Liver (tissue), 9 donors: ENCODE data around the gene SMG7. TPM values are rescaled to one million over a fixed set of nuclear protein-coding genes. Genes with fewer than 3 reads are reported as not detected.

Experiments used
- DNase-seq: peaks from one replicate; pipeline ENCODE4 v3.0.0-alpha.2; 2017; ENCODE audit warnings: low spot score
- H3K27ac ChIP-seq, 2 donors: one replicate each; pipeline ENCODE4 v1.7.0; 2013; ENCODE audit warnings: inconsistent platforms in 2 of 2, low read length in 2 of 2, control low read depth in 1 of 2, low read depth in 1 of 2, mild to moderate bottlenecking in 1 of 2
- H3K27me3 ChIP-seq, 4 donors: one replicate each; pipeline versions ENCODE4 v1.6.1 to v1.7.0; 2013; ENCODE audit warnings: low read length in 3 of 4, inconsistent platforms in 1 of 4, mild to moderate bottlenecking in 1 of 4, moderate library complexity in 1 of 4; ENCODE audit not compliant: control insufficient read depth in 4 of 4, insufficient read depth in 4 of 4
- H3K36me3 ChIP-seq, 4 donors: one replicate each; pipeline versions ENCODE4 v1.6.1 to v1.7.0; 2013; ENCODE audit warnings: low read length in 3 of 4, mild to moderate bottlenecking in 3 of 4, low read depth in 1 of 4, moderate library complexity in 1 of 4; ENCODE audit not compliant: control insufficient read depth in 4 of 4, insufficient read depth in 3 of 4
- H3K4me1 ChIP-seq, 4 donors: one replicate each; pipeline versions ENCODE4 v1.6.1 to v1.7.0; 2013; ENCODE audit warnings: low read length in 3 of 4, mild to moderate bottlenecking in 3 of 4, moderate library complexity in 1 of 4; ENCODE audit not compliant: control insufficient read depth in 4 of 4, insufficient read depth in 4 of 4
- H3K4me3 ChIP-seq, 3 donors: one replicate each; pipeline versions ENCODE4 v1.6.1 to v1.7.0; 2013; ENCODE audit warnings: low read length in 3 of 3, control low read depth in 1 of 3, low read depth in 1 of 3, mild to moderate bottlenecking in 1 of 3
- H3K9ac ChIP-seq, 2 donors: one replicate each; pipeline ENCODE4 v1.7.0; 2013; ENCODE audit warnings: low read length in 2 of 2, mild to moderate bottlenecking in 2 of 2, moderate library complexity in 2 of 2, control low read depth in 1 of 2, low read depth in 1 of 2
- H3K9me3 ChIP-seq, 4 donors: one replicate each; pipeline versions ENCODE4 v1.6.1 to v1.7.0; 2013; ENCODE audit warnings: low read length in 3 of 4; ENCODE audit not compliant: control insufficient read depth in 4 of 4
- FOXA1 ChIP-seq: IDR thresholded peaks from 2 replicates; pipeline ENCODE4 v1.6.1; 2016; ENCODE audit warnings: antibody characterized with exemption
- HNF4A ChIP-seq, 2 donors: conservative IDR thresholded peaks; 2 replicates each; pipeline ENCODE4 v1.6.1; 2016; ENCODE audit warnings: antibody characterized with exemption in 2 of 2, mild to moderate bottlenecking in 2 of 2
- NR2F2 ChIP-seq: IDR thresholded peaks from 2 replicates; pipeline ENCODE4 v1.6.1; 2016; ENCODE audit warnings: antibody characterized with exemption
- RAD21 ChIP-seq, 2 donors: IDR thresholded peaks; 2 replicates each; pipeline ENCODE4 v1.6.1; 2016; ENCODE audit warnings: antibody characterized with exemption in 2 of 2, mild to moderate bottlenecking in 2 of 2
- SP1 ChIP-seq: IDR thresholded peaks from 2 replicates; pipeline ENCODE4 v1.6.1; 2018; ENCODE audit warnings: antibody characterized with exemption, mild to moderate bottlenecking
- WGBS: extraction: QIAGEN DNeasy Blood & Tissue Kit; methylation state at CpG from one replicate; pipeline ENCODE4 v1.1.7; 2013; 5-methylcytosine and 5-hydroxymethylcytosine counted together
- polyA plus RNA-seq, 2 donors: library from polyadenylated mRNA; stranded (reverse) in 1 of 2; unstranded in 1 of 2; fragments of 200-250 nt in 1 of 2; fragments of >200 nt in 1 of 2; fragmentation: Nextera tagmentation in 1 of 2; extraction: Ambion mirVana in 1 of 2; gene quantifications; one replicate each; pipeline versions ENCODE4 v1.2.1 to v1.2.3, GENCODE V29; 2013 to 2015
- total RNA-seq, 2 donors: library from RNA; depleted of rRNA; stranded (reverse); fragments of >200 nt; gene quantifications; one replicate each; pipeline ENCODE4 v1.2.3, GENCODE V29; 2014
- TF ChIP-seq, protein P1 (sequence below): fragments of 150-350 bp; IDR thresholded peaks from 2 replicates; pipeline ENCODE4 v1.5.1; 2017; ENCODE audit warnings: improper control_type of control experiment, low read depth, low read length; ENCODE audit not compliant: missing input control
- TF ChIP-seq, protein P2 (sequence below): IDR thresholded peaks from 2 replicates; pipeline ENCODE4 v1.6.1; 2016; ENCODE audit warnings: antibody characterized with exemption, mild to moderate bottlenecking
- TF ChIP-seq, protein P3 (sequence below): IDR thresholded peaks from 2 replicates; pipeline ENCODE4 v1.6.1; 2016; ENCODE audit warnings: antibody characterized with exemption
- TF ChIP-seq, protein P4 (sequence below): IDR thresholded peaks from 2 replicates; pipeline ENCODE4 v1.6.1; 2016; ENCODE audit warnings: antibody characterized with exemption
- donor health status: healthy.
- donor health status: healthy.
- donor health status: healthy.
- donor health status: healthy.
- donor health status: healthy.

Gene SMG7, protein sequence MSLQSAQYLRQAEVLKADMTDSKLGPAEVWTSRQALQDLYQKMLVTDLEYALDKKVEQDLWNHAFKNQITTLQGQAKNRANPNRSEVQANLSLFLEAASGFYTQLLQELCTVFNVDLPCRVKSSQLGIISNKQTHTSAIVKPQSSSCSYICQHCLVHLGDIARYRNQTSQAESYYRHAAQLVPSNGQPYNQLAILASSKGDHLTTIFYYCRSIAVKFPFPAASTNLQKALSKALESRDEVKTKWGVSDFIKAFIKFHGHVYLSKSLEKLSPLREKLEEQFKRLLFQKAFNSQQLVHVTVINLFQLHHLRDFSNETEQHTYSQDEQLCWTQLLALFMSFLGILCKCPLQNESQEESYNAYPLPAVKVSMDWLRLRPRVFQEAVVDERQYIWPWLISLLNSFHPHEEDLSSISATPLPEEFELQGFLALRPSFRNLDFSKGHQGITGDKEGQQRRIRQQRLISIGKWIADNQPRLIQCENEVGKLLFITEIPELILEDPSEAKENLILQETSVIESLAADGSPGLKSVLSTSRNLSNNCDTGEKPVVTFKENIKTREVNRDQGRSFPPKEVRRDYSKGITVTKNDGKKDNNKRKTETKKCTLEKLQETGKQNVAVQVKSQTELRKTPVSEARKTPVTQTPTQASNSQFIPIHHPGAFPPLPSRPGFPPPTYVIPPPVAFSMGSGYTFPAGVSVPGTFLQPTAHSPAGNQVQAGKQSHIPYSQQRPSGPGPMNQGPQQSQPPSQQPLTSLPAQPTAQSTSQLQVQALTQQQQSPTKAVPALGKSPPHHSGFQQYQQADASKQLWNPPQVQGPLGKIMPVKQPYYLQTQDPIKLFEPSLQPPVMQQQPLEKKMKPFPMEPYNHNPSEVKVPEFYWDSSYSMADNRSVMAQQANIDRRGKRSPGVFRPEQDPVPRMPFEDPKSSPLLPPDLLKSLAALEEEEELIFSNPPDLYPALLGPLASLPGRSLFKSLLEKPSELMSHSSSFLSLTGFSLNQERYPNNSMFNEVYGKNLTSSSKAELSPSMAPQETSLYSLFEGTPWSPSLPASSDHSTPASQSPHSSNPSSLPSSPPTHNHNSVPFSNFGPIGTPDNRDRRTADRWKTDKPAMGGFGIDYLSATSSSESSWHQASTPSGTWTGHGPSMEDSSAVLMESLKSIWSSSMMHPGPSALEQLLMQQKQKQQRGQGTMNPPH
- total RNA-seq (10 to 100 TPM; 14.2 to 28.7 TPM), polyA plus RNA-seq (10 to 100 TPM in 1 of 2 donors, 1 to 10 TPM in 1; 9.5 to 13.0 TPM)

DNA sequence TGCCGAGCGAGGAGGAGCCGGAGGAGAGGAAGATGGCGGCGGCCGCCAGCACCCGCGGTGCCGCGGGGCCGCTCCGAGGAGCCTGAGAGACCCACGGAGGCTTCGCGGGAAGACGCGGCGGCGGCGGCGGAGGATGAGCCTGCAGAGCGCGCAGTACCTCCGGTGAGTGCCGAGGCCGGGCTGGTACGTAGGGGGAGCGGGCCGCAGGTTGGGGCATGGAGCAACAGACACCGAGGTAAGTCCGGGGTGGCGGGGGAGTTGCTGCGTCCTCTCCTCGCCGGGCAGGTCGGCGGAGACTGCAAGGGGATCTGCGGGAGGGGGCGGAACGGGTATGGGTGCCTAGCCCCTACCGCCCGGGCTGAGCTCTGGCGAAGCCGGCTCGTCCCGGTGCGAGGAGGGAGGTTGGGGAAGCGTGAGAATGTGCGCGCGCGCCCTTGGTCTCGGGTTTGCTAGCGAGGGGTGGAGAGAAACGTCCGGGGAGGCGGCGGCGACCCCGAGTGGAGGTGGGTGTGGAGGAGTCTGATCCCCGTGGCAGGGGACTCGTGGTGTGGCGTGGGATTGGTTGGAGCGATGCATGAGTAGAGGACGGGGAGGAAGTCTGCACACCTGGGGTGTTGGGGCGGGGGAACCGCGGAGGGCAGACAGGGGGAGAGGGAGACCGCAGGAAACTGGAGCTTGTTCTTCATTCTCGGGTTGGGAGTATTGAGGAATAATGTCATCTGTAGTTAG lies at the start of gene SMG7:
TSS of gene SMG7 (plus strand) at position 12 of the 729 bp plus-strand sequence. CDS start at position 134, 122 bp downstream.
- Histone ChIP-seq H3K4me1 (peaks cover 2 to 34% (median 28%) of the 10 kb centered on the region in 4 donors), H3K9me3 (no peaks in the 10 kb centered on the region), H3K9ac (peak within 1 kb of the TSS; percentile 82 to 100), H3K27ac (peak within 1 kb of the TSS; percentile 98 to 99), H3K4me3 (peak within 1 kb of the TSS; percentile 82 to 99 (median 97)), H3K27me3 (no peaks in the 10 kb centered on the region), H3K36me3 (no peaks in the 10 kb centered on the region)
- DNase-seq, result peak; percentile 63
- under 1% methylated on average over 70 of the region's 70 CpGs for WGBS
- no peak for TF ChIP-seq FOXA1
- no peak for TF ChIP-seq RAD21 (IDR thresholded peaks at IDR 0.05)
- TF ChIP-seq NR2F2, result no peak
- TF ChIP-seq, protein P1, sequence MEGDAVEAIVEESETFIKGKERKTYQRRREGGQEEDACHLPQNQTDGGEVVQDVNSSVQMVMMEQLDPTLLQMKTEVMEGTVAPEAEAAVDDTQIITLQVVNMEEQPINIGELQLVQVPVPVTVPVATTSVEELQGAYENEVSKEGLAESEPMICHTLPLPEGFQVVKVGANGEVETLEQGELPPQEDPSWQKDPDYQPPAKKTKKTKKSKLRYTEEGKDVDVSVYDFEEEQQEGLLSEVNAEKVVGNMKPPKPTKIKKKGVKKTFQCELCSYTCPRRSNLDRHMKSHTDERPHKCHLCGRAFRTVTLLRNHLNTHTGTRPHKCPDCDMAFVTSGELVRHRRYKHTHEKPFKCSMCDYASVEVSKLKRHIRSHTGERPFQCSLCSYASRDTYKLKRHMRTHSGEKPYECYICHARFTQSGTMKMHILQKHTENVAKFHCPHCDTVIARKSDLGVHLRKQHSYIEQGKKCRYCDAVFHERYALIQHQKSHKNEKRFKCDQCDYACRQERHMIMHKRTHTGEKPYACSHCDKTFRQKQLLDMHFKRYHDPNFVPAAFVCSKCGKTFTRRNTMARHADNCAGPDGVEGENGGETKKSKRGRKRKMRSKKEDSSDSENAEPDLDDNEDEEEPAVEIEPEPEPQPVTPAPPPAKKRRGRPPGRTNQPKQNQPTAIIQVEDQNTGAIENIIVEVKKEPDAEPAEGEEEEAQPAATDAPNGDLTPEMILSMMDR, result no peak
- TF ChIP-seq, protein P2, sequence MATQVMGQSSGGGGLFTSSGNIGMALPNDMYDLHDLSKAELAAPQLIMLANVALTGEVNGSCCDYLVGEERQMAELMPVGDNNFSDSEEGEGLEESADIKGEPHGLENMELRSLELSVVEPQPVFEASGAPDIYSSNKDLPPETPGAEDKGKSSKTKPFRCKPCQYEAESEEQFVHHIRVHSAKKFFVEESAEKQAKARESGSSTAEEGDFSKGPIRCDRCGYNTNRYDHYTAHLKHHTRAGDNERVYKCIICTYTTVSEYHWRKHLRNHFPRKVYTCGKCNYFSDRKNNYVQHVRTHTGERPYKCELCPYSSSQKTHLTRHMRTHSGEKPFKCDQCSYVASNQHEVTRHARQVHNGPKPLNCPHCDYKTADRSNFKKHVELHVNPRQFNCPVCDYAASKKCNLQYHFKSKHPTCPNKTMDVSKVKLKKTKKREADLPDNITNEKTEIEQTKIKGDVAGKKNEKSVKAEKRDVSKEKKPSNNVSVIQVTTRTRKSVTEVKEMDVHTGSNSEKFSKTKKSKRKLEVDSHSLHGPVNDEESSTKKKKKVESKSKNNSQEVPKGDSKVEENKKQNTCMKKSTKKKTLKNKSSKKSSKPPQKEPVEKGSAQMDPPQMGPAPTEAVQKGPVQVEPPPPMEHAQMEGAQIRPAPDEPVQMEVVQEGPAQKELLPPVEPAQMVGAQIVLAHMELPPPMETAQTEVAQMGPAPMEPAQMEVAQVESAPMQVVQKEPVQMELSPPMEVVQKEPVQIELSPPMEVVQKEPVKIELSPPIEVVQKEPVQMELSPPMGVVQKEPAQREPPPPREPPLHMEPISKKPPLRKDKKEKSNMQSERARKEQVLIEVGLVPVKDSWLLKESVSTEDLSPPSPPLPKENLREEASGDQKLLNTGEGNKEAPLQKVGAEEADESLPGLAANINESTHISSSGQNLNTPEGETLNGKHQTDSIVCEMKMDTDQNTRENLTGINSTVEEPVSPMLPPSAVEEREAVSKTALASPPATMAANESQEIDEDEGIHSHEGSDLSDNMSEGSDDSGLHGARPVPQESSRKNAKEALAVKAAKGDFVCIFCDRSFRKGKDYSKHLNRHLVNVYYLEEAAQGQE, result no peak
- TF ChIP-seq, protein P3, sequence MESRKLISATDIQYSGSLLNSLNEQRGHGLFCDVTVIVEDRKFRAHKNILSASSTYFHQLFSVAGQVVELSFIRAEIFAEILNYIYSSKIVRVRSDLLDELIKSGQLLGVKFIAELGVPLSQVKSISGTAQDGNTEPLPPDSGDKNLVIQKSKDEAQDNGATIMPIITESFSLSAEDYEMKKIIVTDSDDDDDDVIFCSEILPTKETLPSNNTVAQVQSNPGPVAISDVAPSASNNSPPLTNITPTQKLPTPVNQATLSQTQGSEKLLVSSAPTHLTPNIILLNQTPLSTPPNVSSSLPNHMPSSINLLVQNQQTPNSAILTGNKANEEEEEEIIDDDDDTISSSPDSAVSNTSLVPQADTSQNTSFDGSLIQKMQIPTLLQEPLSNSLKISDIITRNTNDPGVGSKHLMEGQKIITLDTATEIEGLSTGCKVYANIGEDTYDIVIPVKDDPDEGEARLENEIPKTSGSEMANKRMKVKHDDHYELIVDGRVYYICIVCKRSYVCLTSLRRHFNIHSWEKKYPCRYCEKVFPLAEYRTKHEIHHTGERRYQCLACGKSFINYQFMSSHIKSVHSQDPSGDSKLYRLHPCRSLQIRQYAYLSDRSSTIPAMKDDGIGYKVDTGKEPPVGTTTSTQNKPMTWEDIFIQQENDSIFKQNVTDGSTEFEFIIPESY, result no peak
- TF ChIP-seq, protein P4, sequence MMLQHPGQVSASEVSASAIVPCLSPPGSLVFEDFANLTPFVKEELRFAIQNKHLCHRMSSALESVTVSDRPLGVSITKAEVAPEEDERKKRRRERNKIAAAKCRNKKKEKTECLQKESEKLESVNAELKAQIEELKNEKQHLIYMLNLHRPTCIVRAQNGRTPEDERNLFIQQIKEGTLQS, result no peak
- TF ChIP-seq SP1, result no peak
- TF ChIP-seq HNF4A (conservative IDR thresholded peaks at IDR 0.05), result no peak
